GM19193 (cell line): ENCODE measurements around the gene SYNPR.

ENCODE experiments used
- POLR2A ChIP-seq: IDR thresholded peaks from 4 replicates; pipeline ENCODE4 v1.6.1; 2011; ENCODE audit not compliant: insufficient read depth, insufficient read length; ENCODE audit errors: extremely low read depth

SYNPR gene

DNA sequence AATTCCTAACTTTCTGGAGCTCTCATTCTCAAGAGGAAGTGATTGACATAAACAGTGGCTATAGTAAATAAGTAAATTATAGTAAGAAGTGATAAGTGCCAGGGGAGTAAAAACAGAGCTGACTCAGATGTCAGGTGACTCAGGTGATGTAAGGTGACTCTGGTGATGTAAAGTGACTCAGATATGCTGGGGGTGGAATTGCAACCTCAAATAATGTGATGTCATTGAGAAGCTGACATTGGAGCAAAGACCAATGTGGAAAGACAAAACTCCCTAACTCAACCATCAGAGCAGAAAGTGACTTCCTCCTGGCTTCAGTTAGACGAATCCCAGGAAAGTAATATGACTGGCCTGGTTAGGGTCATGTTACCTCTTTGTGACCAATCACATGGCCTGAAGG, 230.2 kb downstream of the SYNPR start:
- TF ChIP-seq POLR2A: no peak

DNA sequence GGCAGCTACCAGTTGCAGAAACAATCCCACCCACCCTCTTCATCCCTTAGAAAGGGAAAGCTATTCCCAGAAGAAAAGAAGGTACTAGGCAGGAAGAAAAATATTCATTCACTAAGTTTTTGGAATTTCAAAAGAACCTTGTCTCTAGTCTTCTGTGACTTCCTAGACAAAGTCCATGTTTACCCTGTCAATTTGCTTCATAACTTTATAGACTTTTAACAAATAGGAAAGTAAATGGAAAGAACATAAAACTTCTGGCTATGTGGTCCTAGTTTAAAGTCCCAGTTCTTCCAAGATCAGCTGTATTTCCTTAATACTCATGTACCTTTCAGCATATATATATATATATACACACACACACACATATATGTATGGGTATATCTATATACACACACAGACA, 230.7 kb downstream of the SYNPR start:
- TF ChIP-seq POLR2A: no peak

DNA sequence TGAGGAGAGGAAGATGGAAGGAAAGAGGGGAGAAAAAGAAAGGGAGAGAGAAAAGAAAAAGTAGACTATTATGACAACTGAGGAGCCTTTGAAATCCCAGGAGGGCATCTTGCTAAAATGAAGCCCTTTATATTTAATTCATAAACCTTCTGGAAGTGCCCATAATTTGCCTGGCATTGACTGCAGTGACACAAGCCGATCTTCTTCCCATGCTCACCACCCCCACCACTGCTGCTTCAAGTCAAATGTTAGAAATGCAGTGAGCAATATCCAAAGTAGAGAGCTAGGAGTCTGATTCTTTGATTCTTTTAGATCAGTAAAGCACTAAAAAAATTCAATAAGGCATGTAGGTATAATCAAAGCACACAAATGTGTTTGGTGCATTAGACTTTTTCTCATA, 235.7 kb downstream of the SYNPR start:
- TF ChIP-seq POLR2A: no peak

DNA sequence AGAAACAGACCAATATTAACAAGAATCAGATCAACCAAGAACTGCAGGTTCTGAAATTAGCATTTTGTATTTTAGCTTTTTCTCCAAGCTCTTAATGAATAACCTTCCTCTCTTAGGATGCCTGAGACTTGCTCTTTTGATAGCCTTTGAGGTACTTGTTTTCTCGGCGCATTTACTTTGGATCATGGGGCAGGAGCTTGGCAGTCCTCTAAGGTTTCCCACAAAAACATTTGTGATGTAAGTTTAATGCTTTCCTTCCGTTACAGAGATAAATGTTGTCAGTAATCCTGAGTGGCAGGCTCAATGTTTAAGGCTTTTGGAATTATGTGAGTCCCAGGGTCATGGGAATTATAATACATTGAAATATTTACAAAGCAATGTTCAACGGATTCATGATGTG, 236.6 kb downstream of the SYNPR start:
- TF ChIP-seq POLR2A: no peak

DNA sequence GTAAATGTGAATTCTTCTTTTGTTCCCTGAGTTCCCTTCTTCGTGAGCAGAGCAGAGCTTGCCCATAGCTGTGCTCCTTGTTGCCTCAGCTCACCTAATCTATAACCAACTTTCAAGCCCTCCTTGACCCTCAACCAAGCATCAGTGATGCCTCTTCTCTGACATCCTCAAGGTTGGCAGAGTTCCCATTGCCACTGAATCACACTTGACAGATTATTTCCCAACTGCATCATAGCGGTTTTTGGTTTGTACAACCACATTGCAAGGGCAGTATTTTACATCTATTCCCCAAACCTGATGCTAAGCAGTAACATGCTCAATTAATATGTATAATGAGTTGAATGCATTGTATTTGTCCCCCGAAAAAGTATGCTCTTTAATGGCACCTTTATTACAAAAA, 241.3 kb downstream of the SYNPR start:
- TF ChIP-seq POLR2A: no peak

DNA sequence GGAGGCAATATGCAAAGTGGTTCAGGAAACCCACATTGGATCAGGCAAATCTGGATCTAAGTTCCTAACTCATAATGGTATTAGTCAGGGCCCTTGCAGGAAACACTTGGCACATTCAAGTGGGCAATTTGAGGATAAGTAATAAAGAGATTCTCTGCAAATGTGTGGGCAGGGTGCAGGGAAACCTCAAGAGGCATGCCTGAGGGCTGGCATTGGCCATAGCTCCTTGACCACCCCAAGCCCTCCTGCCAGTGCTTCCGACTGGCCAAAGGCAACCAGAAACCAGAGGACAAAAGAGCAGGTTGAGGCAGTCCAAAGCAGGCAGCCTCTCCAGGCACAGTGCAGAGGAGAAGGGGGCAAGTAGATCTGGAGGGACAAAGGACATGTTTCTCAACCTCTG, 243.5 kb downstream of the SYNPR start:
- TF ChIP-seq POLR2A: no peak

DNA sequence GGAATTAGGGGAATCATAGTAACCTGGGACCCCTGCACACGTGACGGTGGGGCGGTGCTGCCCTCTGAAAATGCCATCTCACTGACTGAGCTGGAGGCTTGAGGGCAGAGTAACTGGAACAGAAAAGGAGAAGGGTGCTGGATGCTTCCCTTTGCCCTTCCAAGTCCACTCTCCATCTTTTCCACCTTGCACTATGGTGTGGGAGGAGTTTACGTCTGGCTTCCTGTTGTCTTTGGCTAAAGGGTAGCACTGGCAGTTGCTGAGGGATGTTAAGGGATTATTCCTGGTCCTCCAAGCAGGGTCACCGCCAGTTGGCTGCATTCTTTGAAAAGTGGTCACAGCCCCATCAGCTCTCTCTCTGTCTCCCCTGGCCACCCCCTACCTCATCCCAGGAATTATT, 245.0 kb downstream of the SYNPR start:
- no peak for TF ChIP-seq POLR2A

DNA sequence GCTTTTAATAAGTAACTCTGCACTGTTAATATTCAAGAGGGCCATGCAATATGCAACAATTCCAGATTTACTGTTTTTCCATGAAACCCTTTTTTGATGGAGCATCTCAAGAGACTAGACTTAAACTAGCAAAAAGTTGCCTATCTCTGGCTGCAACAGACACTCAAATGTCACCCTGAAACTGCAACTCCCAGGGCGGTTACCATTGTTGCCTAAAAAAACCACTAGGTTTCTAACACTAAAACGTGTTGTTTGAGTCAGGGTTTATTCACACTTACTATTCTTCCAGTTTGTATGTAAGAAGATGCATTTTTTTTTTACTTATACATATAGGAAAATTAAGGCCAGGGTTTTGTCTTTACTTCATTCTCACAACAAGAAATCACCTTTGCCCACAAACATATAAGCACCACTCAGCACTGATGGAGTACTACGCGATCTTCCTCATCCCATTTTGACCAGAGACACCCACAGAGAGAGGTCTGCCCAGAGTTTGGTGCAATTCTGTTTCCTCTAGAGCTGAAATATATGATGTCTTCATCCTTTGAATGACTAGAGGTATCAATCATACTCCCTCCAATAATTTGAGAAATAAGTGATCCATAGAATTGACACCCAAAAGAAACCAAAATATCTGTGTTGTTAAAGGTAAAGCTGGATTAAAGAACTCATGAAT, 250.4 kb downstream of the SYNPR start:
- no peak for TF ChIP-seq POLR2A

DNA sequence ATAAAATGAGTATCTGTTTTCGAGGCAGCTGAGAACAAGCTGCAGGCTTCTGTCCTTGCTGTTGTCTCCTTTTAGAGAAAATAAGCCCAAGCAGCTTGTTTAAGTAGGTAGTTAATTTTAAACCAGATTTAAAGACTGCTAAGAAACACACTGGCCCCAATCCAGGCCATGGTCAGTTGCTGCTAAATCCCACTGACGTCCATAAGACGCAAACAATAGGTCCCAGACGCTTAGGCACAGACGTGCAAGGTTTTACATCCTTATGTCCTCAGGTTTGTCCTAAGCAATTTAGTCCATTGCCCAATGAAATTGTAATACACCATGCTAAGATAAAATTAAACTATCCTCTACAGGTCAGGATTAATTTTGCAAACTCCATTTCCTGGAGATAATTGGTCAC, 254.4 kb downstream of the SYNPR start:
- no peak for TF ChIP-seq POLR2A

DNA sequence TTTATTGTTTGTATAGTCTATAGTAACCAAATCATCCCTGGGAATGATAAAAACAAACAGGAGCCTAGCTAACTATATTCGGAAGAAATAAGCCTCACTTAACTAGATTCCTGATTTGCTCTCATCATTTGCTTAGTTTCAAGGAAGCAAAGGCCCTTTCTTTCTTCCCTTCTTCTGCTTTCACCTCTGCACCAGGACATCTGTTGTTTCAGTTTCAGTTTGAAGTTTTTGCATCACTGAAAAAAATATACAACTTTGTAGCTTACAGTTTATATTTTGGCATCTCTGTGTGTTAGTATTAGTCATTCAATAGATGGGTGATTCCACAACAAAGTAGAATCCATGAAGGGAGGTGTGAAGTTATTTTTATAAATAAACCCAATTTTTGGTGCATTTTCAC, 260.8 kb downstream of the SYNPR start:
- no peak for TF ChIP-seq POLR2A

DNA sequence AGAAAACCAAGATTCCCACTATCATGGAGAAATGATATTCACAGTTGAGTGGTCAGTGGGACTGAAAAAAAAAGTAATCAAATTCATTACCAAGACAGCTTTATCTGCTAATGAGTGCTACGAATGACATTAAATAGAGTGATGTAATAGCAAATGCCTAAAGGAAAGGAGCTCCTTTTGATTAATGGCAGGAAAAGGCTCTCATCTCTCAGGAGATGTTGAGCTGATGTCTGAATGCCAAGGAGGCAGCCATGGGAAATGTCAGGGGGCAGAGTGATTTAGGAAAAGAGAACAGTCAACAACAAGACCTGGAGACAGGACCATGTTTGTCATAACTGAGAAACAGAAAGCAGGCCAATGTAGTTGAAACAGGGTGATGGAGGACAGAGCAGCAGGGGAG, 277.7 kb downstream of the SYNPR start:
- TF ChIP-seq POLR2A: no peak

DNA sequence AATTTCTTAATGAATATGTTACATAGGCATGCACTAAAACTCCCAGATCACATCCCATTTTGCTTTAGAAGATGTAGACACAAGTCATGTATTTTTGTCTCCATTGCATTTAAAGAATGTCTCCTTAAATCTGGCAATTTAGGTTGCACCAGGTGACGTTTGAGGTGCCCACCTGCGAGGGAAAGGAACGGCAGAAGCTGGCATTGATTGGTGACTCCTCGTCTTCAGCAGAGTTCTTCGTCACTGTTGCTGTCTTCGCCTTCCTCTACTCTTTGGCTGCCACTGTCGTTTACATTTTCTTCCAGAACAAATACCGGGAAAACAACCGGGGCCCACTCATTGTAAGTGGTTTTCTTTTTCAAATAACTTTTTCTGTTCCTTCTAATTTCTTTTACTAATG, 278.3 kb downstream of the SYNPR start:
- no peak for TF ChIP-seq POLR2A

DNA sequence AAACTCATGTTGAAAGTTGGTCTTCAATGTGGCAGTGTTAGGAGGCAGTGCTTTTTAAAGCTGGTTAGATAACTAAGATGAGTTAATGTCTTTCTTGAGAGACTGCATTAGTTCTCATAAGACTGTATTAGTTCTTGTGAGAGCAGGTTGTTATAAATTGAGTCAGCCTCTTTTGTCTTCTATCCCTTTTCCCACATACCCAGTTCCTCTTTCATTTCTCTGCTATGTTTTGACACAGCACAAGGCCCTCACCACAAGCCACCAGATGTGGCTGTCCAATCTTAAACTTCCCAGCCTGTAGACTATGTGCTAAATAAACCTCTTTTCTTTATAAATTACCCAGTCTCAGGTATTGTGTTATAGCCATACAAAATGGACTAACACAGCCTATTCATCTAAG, 279.8 kb downstream of the SYNPR start:
- TF ChIP-seq POLR2A: no peak

DNA sequence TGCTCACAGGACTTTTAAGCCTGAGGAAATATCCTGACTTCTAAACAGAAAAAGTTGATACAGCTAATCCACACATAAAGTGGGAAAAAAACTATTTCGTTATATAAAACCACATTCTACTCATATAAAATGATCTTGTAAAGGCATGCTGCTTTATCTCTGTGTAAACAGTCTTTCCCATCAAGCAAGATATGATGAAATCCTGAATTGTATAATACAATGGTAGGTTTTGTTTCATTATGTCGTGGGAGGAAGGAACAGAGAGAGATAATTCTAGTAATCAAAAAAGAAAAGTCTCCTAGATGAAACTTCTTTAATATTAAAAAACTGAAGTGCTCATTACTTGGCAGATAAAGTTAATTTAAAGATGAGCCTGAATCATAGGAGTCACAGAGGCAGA, 281.8 kb downstream of the SYNPR start:
- no peak for TF ChIP-seq POLR2A

DNA sequence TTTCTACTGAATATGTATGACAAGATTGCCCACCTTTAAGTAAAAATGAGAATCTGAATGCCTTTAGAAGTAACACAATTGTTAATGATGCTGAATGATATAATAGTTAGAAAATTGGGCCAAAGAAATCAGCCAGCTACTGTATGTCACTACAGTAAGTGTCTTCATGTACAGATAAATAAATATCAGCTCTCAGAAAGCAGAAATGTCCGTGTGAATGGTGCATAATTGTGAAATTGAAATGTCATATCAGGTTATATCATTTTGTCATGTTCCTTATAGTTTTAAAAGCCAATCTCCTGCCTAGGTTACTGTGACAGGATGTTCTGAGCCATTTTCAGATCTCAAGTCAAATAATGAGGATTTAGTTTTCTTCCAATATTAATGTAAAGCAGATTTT, 283.8 kb downstream of the SYNPR start:
- no peak for TF ChIP-seq POLR2A

DNA sequence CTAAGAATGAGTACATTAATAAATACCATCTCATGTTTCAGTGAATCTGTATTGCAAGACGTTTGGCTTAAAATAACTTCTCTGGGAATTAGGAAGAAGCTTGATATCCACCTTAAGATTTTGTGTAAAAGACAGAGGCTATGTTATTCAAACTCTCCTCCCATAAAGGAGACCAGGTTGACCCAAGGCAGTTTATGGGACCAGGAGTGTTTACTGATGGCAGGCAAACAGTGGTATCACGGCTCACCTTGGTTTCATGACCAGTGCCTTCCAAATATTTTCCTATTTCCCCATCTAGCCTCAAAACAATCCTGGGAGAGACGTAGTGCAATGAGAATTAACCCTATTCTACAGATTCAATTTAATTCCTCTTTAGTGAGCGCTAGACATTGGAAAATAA, 284.2 kb downstream of the SYNPR start:
- TF ChIP-seq POLR2A: no peak

DNA sequence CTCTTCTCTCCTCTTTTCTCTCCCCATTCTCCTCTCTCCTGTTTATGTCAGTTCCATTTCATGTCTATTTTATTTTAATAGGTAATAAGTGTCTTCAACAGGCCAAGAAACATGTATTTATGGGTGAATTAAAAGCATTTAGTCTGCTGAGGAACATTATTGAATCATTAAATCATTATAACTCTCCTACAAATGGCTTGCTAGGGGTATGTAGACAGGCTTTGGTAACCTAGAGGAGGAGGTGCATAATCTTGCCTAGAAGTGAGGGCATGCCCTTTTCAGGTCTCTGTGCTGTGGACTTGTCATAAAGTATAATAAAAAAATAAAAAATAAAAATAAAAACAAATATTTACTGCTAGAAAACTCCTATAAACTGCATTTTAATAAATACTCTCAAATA, 285.5 kb downstream of the SYNPR start:
- TF ChIP-seq POLR2A: no peak
